SK-N-SH (cell line): ENCODE data around the gene GRIN2A. TPM values are rescaled to one million over a fixed set of nuclear protein-coding genes. Genes with fewer than 3 reads are reported as not detected.

Experiments used
- CTCF ChIA-PET: fragments of 300-600, 350-600 bp; formaldehyde crosslinking; extraction: SDS; loops from one replicate; lab custom pipeline; 2021; lab: Yijun Ruan, JAX
- POLR2A ChIA-PET: fragments of 350-600 bp; sonication (Branson Sonifier 250); formaldehyde crosslinking; extraction: SDS; loops from one replicate; lab custom pipeline; 2020; ENCODE audit warnings: antibody characterized with exemption, inconsistent platforms; lab: Yijun Ruan, JAX
- DNase-seq: peaks from one replicate; pipeline ENCODE4 v3.0.0; 2012
- H2AFZ ChIP-seq: fragments of 200-600 bp; sonication (generic); 2 replicates; pipeline ENCODE4 v1.8.1; 2016; ENCODE audit warnings: antibody characterized with exemption, mild to moderate bottlenecking, low read depth
- H3F3A ChIP-seq: fragments of 200-600 bp; sonication (generic); replicated peaks from 2 replicates; pipeline ENCODE3; 2016; ENCODE audit warnings: antibody characterized with exemption, mild to moderate bottlenecking; ENCODE audit not compliant: insufficient read depth
- H3K27ac ChIP-seq, 2 experiments: fragments of 200-500 bp in 1 of 2; fragments of 200-600 bp in 1 of 2; sonication (Bioruptor generic) in 1 of 2; sonication (generic), shearing (Covaris generic) in 1 of 2; 2 replicates each; pipeline versions ENCODE4 v1.5.1 to v1.6.1; 2014 to 2016; ENCODE audit warnings: low read depth in 2 of 2, inconsistent platforms in 1 of 2, low read length in 1 of 2, mild to moderate bottlenecking in 1 of 2, mixed read lengths in 1 of 2
- H3K27me3 ChIP-seq: fragments of 200-600 bp; sonication (generic), shearing (Covaris generic); 2 replicates; pipeline ENCODE4 v1.6.1; 2016; ENCODE audit warnings: mixed run types; ENCODE audit not compliant: insufficient read depth
- H3K36me3 ChIP-seq, 2 experiments: fragments of 200-500 bp in 1 of 2; fragments of 200-600 bp in 1 of 2; sonication (Bioruptor generic) in 1 of 2; sonication (generic) in 1 of 2; replicated peaks in 1 of 2; 2 replicates each; pipeline versions ENCODE3 to v1.5.1; 2014 to 2016; ENCODE audit warnings: low read length in 1 of 2, mild to moderate bottlenecking in 1 of 2; ENCODE audit not compliant: insufficient read depth in 2 of 2, control insufficient read depth in 1 of 2
- H3K4me1 ChIP-seq, 2 experiments: fragments of 200-500 bp in 1 of 2; fragments of 200-600 bp in 1 of 2; sonication (Bioruptor generic) in 1 of 2; sonication (generic), shearing (Covaris generic) in 1 of 2; 2 replicates each; pipeline versions ENCODE4 v1.5.1 to v1.6.1; 2014 to 2016; ENCODE audit warnings: low read depth in 1 of 2, low read length in 1 of 2, mixed run types in 1 of 2; ENCODE audit not compliant: insufficient read depth in 2 of 2, control insufficient read depth in 1 of 2
- H3K4me2 ChIP-seq: fragments of 200-600 bp; sonication (generic), shearing (Covaris generic); 2 replicates; pipeline ENCODE4 v1.6.1; 2017; ENCODE audit warnings: mixed run types
- H3K4me3 ChIP-seq, 2 experiments: fragments of 200-500 bp in 1 of 2; fragments of 200-600 bp in 1 of 2; sonication (Bioruptor generic) in 1 of 2; sonication (generic), shearing (Covaris generic) in 1 of 2; 2 replicates each; pipeline versions ENCODE4 v1.5.1 to v1.8.1; 2014 to 2016; ENCODE audit warnings: low read depth in 2 of 2, inconsistent platforms in 1 of 2, low read length in 1 of 2, mild to moderate bottlenecking in 1 of 2, mixed read lengths in 1 of 2, moderate library complexity in 1 of 2
- H3K79me2 ChIP-seq: fragments of 200-600 bp; sonication (generic); 2 replicates; pipeline ENCODE4 v1.8.1; 2017; ENCODE audit warnings: mild to moderate bottlenecking; ENCODE audit not compliant: insufficient read depth
- H3K9ac ChIP-seq: fragments of 200-600 bp; sonication (generic); 2 replicates; pipeline ENCODE4 v1.6.1; 2017; ENCODE audit warnings: mixed run types
- H3K9me2 ChIP-seq: fragments of 200-600 bp; sonication (generic); 2 replicates; pipeline ENCODE4 v1.6.1; 2017; ENCODE audit warnings: mixed run types
- H3K9me3 ChIP-seq: fragments of 200-600 bp; sonication (generic); 2 replicates; pipeline ENCODE4 v1.6.1; 2017; ENCODE audit warnings: mixed run types, mild to moderate bottlenecking, moderate library complexity
- H4K20me1 ChIP-seq: fragments of 200-600 bp; sonication (generic); 2 replicates; pipeline ENCODE4 v1.6.1; 2017; ENCODE audit warnings: mild to moderate bottlenecking, mixed run types; ENCODE audit not compliant: insufficient read depth
- EP300 ChIP-seq, 2 experiments: IDR thresholded peaks; 2 replicates each; pipeline versions ENCODE4 v1.4.0 to v1.6.1; 2012; ENCODE audit warnings: borderline replicate concordance in 1 of 2, low read depth in 1 of 2, low read length in 1 of 2
- FOSL2 ChIP-seq: IDR thresholded peaks from 2 replicates; pipeline ENCODE4 v1.4.0; 2012; ENCODE audit warnings: low read depth, mild to moderate bottlenecking, moderate library complexity, borderline replicate concordance
- FOXJ3 ChIP-seq: sonication (generic); formaldehyde crosslinking; IDR thresholded peaks from 2 replicates; pipeline ENCODE4 v1.5.1; 2020; ENCODE audit warnings: mild to moderate bottlenecking, missing genetic modification reagents
- GABPA ChIP-seq: IDR thresholded peaks from 2 replicates; pipeline ENCODE4 v1.4.0; 2012; ENCODE audit warnings: low read depth, mild to moderate bottlenecking
- GATA2 ChIP-seq: sonication (generic); formaldehyde crosslinking; IDR thresholded peaks from 2 replicates; pipeline ENCODE4 v1.5.0; 2020; ENCODE audit warnings: mild to moderate bottlenecking, missing genetic modification reagents
- MEF2A ChIP-seq: IDR thresholded peaks from 2 replicates; pipeline ENCODE4 v1.4.0; 2012; ENCODE audit warnings: low read depth, borderline replicate concordance
- MXI1 ChIP-seq: IDR thresholded peaks from 2 replicates; pipeline ENCODE4 v1.6.1; 2012; ENCODE audit warnings: mild to moderate bottlenecking, low read depth, low read length, improper control_type of control experiment
- NRF1 ChIP-seq: IDR thresholded peaks from 2 replicates; pipeline ENCODE4 v1.6.1; 2012; ENCODE audit warnings: low read depth, mild to moderate bottlenecking, low read length
- PBX3 ChIP-seq: IDR thresholded peaks from 2 replicates; pipeline ENCODE4; 2012
- POLR2AphosphoS5 ChIP-seq: IDR thresholded peaks from 2 replicates; pipeline ENCODE4 v1.6.1; 2012; ENCODE audit warnings: low read depth, low read length
- RCOR1 ChIP-seq: fragments of 150-350 bp; IDR thresholded peaks from 2 replicates; pipeline ENCODE4 v1.6.1; 2017; ENCODE audit warnings: antibody characterized with exemption, low read length
- SMC3 ChIP-seq: IDR thresholded peaks from 2 replicates; pipeline ENCODE4 v1.6.1; 2012; ENCODE audit warnings: low read depth, low read length, improper control_type of control experiment
- TEAD4 ChIP-seq: IDR thresholded peaks from 2 replicates; pipeline ENCODE4 v1.4.0; 2012; ENCODE audit warnings: mild to moderate bottlenecking, borderline replicate concordance; ENCODE audit not compliant: insufficient read depth
- ZBTB33 ChIP-seq: IDR thresholded peaks from 2 replicates; pipeline ENCODE4 v1.4.0; 2012; ENCODE audit warnings: low read depth, borderline replicate concordance
- WGBS: methylation state at CpG from one replicate; pipeline ENCODE4 v1.1.6; 2017; ENCODE audit warnings: low lambda C conversion rate; 5-methylcytosine and 5-hydroxymethylcytosine counted together
- polyA plus RNA-seq, 3 experiments: library from polyadenylated mRNA; depleted of rRNA; stranded (reverse); fragments of >200 nt; gene quantifications; 2 replicates each; pipeline ENCODE4 v1.2.3, GENCODE V29; 2012
- TF ChIP-seq, protein P1 (sequence below): IDR thresholded peaks from 2 replicates; pipeline ENCODE4 v1.6.1; 2012; ENCODE audit warnings: mild to moderate bottlenecking, low read depth, low read length, moderate library complexity
- TF ChIP-seq, protein P2 (sequence below): fragments of 200-600 bp; sonication (generic); IDR thresholded peaks from 2 replicates; pipeline ENCODE4 v1.6.1; 2017; ENCODE audit warnings: antibody characterized with exemption, mild to moderate bottlenecking, moderate library complexity
- TF ChIP-seq, protein P3 (sequence below): IDR thresholded peaks from 2 replicates; pipeline ENCODE4 v1.4.0; 2012; ENCODE audit warnings: low read depth, borderline replicate concordance

GRIN2A gene
- polyA plus RNA-seq, 1 of the 3 experiments (the other 2 are of a cell fraction): not detected

- 19% methylated on average over 4 of the region's 4 CpGs for WGBS
Measured at GRCh38 chr16:10065019-10065418, 117.2 kb downstream of the GRIN2A start.

More at GRCh38 chr16:10065019-10065418, 117.2 kb downstream of the GRIN2A start:
- Histone ChIP-seq H3K27me3 (no peaks in the 10 kb centered on the region), H3K27ac (no peak overlapping the region), H3K4me3 (no peak overlapping the region), H2AFZ (no peak overlapping the region), H4K20me1 (no peaks in the 10 kb centered on the region), H3K36me3 (no peaks in the 10 kb centered on the region), H3K9ac (no peak overlapping the region), H3K4me2 (no peak overlapping the region), H3K9me2 (no peaks in the 10 kb centered on the region), H3F3A (no peaks in the 10 kb centered on the region), H3K4me1 (peaks cover 0 to 8% of the 10 kb centered on the region in 2 experiments; a peak in 1 of 4 replicates), H3K79me2 (no peaks in the 10 kb centered on the region)
- ChIA-PET POLR2A (no interaction called here), CTCF (no interaction called here)
- no peak for DNase-seq
- TF ChIP-seq, protein P1, sequence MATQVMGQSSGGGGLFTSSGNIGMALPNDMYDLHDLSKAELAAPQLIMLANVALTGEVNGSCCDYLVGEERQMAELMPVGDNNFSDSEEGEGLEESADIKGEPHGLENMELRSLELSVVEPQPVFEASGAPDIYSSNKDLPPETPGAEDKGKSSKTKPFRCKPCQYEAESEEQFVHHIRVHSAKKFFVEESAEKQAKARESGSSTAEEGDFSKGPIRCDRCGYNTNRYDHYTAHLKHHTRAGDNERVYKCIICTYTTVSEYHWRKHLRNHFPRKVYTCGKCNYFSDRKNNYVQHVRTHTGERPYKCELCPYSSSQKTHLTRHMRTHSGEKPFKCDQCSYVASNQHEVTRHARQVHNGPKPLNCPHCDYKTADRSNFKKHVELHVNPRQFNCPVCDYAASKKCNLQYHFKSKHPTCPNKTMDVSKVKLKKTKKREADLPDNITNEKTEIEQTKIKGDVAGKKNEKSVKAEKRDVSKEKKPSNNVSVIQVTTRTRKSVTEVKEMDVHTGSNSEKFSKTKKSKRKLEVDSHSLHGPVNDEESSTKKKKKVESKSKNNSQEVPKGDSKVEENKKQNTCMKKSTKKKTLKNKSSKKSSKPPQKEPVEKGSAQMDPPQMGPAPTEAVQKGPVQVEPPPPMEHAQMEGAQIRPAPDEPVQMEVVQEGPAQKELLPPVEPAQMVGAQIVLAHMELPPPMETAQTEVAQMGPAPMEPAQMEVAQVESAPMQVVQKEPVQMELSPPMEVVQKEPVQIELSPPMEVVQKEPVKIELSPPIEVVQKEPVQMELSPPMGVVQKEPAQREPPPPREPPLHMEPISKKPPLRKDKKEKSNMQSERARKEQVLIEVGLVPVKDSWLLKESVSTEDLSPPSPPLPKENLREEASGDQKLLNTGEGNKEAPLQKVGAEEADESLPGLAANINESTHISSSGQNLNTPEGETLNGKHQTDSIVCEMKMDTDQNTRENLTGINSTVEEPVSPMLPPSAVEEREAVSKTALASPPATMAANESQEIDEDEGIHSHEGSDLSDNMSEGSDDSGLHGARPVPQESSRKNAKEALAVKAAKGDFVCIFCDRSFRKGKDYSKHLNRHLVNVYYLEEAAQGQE: no peak
- TF ChIP-seq PBX3 (no peak), EP300 (IDR thresholded peaks at IDR 0.05; ENCODE audit: borderline replicate concordance in 1 of 2, low read depth in 1 of 2, low read length in 1 of 2) (no peak), GABPA (no peak), SMC3 (no peak), TEAD4 (no peak), NRF1 (no peak), POLR2AphosphoS5 (no peak), GATA2 (CRISPR knock-in tag) (no peak), MEF2A (no peak), ZBTB33 (no peak), RCOR1 (no peak), FOXJ3 (CRISPR knock-in tag) (no peak), FOSL2 (no peak), MXI1 (no peak)
- TF ChIP-seq, protein P2, sequence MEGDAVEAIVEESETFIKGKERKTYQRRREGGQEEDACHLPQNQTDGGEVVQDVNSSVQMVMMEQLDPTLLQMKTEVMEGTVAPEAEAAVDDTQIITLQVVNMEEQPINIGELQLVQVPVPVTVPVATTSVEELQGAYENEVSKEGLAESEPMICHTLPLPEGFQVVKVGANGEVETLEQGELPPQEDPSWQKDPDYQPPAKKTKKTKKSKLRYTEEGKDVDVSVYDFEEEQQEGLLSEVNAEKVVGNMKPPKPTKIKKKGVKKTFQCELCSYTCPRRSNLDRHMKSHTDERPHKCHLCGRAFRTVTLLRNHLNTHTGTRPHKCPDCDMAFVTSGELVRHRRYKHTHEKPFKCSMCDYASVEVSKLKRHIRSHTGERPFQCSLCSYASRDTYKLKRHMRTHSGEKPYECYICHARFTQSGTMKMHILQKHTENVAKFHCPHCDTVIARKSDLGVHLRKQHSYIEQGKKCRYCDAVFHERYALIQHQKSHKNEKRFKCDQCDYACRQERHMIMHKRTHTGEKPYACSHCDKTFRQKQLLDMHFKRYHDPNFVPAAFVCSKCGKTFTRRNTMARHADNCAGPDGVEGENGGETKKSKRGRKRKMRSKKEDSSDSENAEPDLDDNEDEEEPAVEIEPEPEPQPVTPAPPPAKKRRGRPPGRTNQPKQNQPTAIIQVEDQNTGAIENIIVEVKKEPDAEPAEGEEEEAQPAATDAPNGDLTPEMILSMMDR: no peak
- TF ChIP-seq, protein P3, sequence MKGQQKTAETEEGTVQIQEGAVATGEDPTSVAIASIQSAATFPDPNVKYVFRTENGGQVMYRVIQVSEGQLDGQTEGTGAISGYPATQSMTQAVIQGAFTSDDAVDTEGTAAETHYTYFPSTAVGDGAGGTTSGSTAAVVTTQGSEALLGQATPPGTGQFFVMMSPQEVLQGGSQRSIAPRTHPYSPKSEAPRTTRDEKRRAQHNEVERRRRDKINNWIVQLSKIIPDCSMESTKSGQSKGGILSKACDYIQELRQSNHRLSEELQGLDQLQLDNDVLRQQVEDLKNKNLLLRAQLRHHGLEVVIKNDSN: no peak
- TF ChIP-seq, all 33 proteins: peak for 0
- no peaks in the 10 kb centered on the region for H3K9me3 ChIP-seq
